Measurements from ENCODE around the gene LY6G6C.

Gene LY6G6C

DNA sequence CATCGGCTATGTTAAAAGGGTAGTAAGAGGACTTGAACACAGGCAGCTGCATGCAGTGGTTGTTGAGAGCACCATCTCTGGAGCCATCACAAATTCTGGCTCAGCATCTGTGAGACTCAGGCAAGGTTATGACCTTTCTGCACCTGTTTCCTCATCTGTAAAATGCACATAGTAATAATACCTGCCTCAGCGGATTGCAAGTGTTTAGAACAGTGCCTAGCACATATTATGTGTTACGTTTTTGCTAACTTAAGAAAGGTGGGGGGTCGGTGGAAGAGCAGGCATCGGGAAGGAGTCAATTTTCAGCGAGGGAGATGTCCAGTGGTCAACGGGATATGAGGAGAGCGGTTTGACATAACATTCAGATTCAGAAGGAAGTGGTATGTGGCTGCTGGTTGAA lies 43.6 kb downstream of the LY6G6C start:
- ATAC-seq (ENCODE audit: low read depth), result no peak
- no peak overlapping the region for H3K27ac Mint-ChIP-seq
- peaks cover 36% of the 10 kb centered on the region for H3K4me1 Mint-ChIP-seq
- H3K36me3 Mint-ChIP-seq, result peaks cover 4% of the 10 kb centered on the region
- DNase-seq (ENCODE audit: low spot score in 2 of 2), result no peak
- H3K9me3 Mint-ChIP-seq, result no peaks in the 10 kb centered on the region
- no peak overlapping the region for H3K4me3 Mint-ChIP-seq
- no peaks in the 10 kb centered on the region for H3K27me3 Mint-ChIP-seq

- Mint-ChIP-seq H3K4me3 (no peak overlapping the region), H3K27ac (no peak overlapping the region), H3K27me3 (no peaks in the 10 kb centered on the region), H3K36me3 (peaks cover 11% of the 10 kb centered on the region), H3K4me1 (peaks cover 36% of the 10 kb centered on the region), H3K9me3 (no peaks in the 10 kb centered on the region)
- DNase-seq (ENCODE audit: low spot score in 2 of 2) (no peak), ATAC-seq (ENCODE audit: low read depth) (no peak)
Measured at GRCh38 chr6:31676904-31677303, 44.6 kb downstream of the LY6G6C start.

DNA sequence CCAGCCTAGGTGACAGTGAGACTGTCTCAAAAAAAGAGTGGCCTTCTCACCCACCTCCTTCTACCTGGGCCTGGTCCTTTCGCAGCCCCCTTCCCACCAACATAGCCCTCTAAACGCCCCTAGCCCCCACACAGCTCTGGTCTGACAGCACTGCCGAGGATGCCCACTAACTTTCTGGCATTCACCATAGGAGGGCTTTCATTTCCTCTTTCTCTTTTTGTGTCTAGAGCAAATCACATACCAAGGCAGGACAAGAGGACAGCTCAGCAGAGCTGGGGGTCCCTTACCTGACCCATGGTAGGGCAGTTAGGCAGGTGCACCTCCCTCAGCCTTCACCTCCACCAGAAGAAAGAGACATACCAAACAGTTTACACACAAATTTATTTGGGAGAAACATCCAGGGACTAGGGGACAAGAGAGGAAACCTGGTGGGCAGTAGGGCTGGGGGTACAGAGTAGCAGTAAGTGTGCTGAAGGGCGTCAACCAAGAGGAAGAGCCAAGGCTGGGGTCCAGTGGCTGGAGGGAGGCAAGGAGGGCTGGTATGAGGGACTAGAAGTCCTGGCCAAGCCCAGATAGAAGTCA lies 45.1 kb downstream of the LY6G6C start:
- no peak for DNase-seq (ENCODE audit: low spot score in 2 of 2)
- Mint-ChIP-seq H3K27me3 (no peaks in the 10 kb centered on the region), H3K9me3 (no peaks in the 10 kb centered on the region), H3K36me3 (peaks cover 11% of the 10 kb centered on the region), H3K27ac (peak overlapping the region; percentile 7), H3K4me3 (no peak overlapping the region), H3K4me1 (peaks cover 33% of the 10 kb centered on the region)
- peak; percentile 63 for ATAC-seq (ENCODE audit: low read depth)

GRCh38 chr6:31669676-31670075 lies 51.9 kb downstream of the LY6G6C start, which contains the start of gene LY6G5B:
Gene LY6G5B (plus strand): TSS chr6:31669976. CDS start chr6:31670951, 975 bp downstream.
- ATAC-seq (ENCODE audit: low read depth), result no peak
- no peak for DNase-seq (ENCODE audit: low spot score in 2 of 2)
- no peak within 1 kb of the TSS for H3K27ac Mint-ChIP-seq
- H3K27me3 Mint-ChIP-seq, result no peaks in the 10 kb centered on the region
- no peaks in the 10 kb centered on the region for H3K9me3 Mint-ChIP-seq
- peaks cover 18% of the 10 kb centered on the region for H3K4me1 Mint-ChIP-seq
- H3K36me3 Mint-ChIP-seq, result peaks cover 25% of the 10 kb centered on the region
- no peak within 1 kb of the TSS for H3K4me3 Mint-ChIP-seq

Data from memory B cell (primary cell).